ENCODE measurements around the gene GBGT1. TPM values are rescaled to one million over a fixed set of nuclear protein-coding genes. Genes with fewer than 3 reads are reported as not detected.

Gene GBGT1
- polyA plus RNA-seq, 1 donor from 2014 or later = not detected

DNA sequence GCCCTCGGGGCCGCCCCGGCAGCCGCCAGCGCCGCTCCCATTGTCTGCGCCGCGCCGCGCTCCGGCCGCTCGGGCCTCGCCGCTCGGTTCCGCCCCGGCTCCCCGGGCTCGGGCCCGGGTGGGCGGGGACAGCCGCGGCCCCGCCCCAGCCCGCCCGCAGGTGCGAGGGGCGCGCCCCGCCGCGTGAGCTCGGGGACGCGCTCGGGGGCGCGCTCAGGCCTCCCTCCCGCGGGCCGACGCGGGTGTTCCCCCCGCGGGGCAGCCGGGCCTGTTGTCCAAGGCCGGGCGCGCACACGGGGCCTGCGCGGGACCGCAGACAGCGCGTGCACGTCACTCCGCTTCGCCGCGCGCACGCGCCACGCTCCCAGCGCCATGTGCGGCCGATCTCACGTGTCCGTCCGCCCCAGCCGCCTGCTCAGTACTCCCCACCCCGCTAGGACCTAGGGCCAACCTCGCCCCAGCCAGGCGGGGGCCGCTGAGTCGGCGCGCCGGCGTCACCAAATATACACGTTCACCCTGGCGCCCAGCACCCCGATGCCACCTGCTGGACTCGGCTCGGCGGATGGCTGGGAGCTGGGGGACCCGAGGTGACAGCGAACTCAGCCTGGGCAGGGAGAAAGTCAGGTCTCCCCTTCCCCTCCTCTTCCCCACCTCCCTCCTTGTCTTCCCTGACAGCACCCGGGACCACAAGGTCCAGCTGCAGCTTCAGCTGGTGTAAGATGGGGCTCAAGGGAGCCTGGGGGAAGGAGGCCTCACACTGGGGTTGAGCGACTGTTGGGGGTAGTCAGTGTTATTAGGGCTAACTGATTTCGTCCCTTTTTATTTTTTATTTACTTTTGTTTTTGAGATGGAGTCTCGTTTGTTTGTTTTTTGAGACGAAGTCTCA is 14.3 kb downstream of the GBGT1 start:
- Histone ChIP-seq H3K4me3 (ENCODE audit: low read length) (peak overlapping the region; percentile 68), H3K4me2 (ENCODE audit: low read length) (peak overlapping the region; percentile 44), H3F3A (ENCODE audit: insufficient read depth, low read length, poor library complexity, severe bottlenecking) (no peaks in the 10 kb centered on the region), H4K20me1 (ENCODE audit: insufficient read depth) (no peaks in the 10 kb centered on the region), H3K9me2 (ENCODE audit: insufficient read depth, low read length) (no peaks in the 10 kb centered on the region), H2AFZ (ENCODE audit: low read depth, low read length) (peak overlapping the region; percentile 69), H3K36me3 (ENCODE audit: insufficient read depth, low read length) (no peaks in the 10 kb centered on the region), H3K9me3 (ENCODE audit: low read length) (no peaks in the 10 kb centered on the region), H3K79me2 (replicated peaks; ENCODE audit: insufficient read depth, low read length) (peaks cover 37% of the 10 kb centered on the region), H3K9ac (ENCODE audit: low read length) (peak overlapping the region; percentile 85), H3K27me3 (ENCODE audit: insufficient read depth, low read depth, low read length) (no peaks in the 10 kb centered on the region), H3K27ac (ENCODE audit: low read length) (peak overlapping the region; percentile 42)
- peak; percentile 58 for TF ChIP-seq POLR2AphosphoS5 (IDR thresholded peaks at IDR 0.05)
- peak; percentile 40 for TF ChIP-seq SMC3 (conservative IDR thresholded peaks at IDR 0.05; ENCODE audit: poor library complexity)
- no peak for TF ChIP-seq TAF1 (IDR thresholded peaks at IDR 0.05; ENCODE audit: low read depth)
- no peak for TF ChIP-seq RAD21 (conservative IDR thresholded peaks at IDR 0.05)
- no peak for TF ChIP-seq EZH2 (IDR thresholded peaks at IDR 0.05; ENCODE audit: borderline replicate concordance, insufficient read depth, low read length, poor library complexity, severe bottlenecking)
- TF ChIP-seq MXI1 (conservative IDR thresholded peaks at IDR 0.05; ENCODE audit: poor library complexity, severe bottlenecking) = peak; percentile 98
- peak; percentile 38 for TF ChIP-seq EP300 (conservative IDR thresholded peaks at IDR 0.05; ENCODE audit: poor library complexity, severe bottlenecking)
- TF ChIP-seq, protein P1, sequence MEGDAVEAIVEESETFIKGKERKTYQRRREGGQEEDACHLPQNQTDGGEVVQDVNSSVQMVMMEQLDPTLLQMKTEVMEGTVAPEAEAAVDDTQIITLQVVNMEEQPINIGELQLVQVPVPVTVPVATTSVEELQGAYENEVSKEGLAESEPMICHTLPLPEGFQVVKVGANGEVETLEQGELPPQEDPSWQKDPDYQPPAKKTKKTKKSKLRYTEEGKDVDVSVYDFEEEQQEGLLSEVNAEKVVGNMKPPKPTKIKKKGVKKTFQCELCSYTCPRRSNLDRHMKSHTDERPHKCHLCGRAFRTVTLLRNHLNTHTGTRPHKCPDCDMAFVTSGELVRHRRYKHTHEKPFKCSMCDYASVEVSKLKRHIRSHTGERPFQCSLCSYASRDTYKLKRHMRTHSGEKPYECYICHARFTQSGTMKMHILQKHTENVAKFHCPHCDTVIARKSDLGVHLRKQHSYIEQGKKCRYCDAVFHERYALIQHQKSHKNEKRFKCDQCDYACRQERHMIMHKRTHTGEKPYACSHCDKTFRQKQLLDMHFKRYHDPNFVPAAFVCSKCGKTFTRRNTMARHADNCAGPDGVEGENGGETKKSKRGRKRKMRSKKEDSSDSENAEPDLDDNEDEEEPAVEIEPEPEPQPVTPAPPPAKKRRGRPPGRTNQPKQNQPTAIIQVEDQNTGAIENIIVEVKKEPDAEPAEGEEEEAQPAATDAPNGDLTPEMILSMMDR (IDR thresholded peaks at IDR 0.05; ENCODE audit: poor library complexity, severe bottlenecking) = peak; percentile 55
- TF ChIP-seq, protein P2, sequence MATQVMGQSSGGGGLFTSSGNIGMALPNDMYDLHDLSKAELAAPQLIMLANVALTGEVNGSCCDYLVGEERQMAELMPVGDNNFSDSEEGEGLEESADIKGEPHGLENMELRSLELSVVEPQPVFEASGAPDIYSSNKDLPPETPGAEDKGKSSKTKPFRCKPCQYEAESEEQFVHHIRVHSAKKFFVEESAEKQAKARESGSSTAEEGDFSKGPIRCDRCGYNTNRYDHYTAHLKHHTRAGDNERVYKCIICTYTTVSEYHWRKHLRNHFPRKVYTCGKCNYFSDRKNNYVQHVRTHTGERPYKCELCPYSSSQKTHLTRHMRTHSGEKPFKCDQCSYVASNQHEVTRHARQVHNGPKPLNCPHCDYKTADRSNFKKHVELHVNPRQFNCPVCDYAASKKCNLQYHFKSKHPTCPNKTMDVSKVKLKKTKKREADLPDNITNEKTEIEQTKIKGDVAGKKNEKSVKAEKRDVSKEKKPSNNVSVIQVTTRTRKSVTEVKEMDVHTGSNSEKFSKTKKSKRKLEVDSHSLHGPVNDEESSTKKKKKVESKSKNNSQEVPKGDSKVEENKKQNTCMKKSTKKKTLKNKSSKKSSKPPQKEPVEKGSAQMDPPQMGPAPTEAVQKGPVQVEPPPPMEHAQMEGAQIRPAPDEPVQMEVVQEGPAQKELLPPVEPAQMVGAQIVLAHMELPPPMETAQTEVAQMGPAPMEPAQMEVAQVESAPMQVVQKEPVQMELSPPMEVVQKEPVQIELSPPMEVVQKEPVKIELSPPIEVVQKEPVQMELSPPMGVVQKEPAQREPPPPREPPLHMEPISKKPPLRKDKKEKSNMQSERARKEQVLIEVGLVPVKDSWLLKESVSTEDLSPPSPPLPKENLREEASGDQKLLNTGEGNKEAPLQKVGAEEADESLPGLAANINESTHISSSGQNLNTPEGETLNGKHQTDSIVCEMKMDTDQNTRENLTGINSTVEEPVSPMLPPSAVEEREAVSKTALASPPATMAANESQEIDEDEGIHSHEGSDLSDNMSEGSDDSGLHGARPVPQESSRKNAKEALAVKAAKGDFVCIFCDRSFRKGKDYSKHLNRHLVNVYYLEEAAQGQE (IDR thresholded peaks at IDR 0.05; ENCODE audit: borderline replicate concordance) = no peak

DNA sequence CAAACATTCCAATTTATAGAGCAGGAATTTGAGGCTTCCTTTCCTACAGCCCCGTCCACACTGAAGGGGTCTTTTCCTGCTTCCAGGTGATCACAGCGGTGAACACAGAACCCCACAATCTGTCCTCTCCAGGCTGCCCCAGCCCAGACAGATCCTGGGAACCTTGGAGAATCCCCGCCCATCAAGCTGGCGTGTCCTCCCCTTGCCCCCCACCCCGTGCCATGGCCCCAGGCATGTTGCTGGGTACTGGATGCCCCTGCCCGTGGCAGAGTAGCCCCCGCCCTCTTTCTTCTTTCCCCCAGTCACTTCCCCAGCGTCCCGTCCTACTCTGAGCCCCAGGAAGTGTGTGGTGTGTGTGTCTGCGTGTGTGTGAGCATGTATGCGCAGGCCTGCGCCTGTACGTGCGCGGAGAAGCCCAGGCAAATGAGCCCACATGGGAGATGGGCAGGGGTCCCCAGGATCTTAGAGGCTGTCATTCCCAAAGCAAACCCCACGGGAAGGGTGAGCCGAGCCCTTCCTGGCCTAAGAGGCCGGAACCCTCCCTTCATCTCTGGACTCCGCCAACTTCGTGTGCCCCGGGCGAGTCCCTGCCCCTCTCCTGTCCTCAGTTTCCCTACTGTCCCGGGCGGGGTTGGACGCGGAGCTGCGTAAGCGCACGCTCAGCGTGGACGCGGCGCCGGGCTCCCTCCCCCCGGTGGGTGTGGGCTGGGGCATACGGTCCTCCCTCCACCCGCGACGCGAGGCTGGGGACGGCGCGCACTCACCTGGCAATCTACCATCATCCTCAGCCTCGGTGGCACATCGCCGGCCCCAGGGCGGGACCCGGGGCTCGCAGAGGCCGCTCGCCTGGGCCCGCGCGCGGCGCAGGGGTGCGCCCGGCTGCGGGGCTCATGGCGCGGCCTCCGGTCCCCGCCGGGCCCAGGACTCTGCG is 15.2 kb downstream of the GBGT1 start:
- peak overlapping the region; percentile 85 for H3K9ac ChIP-seq (ENCODE audit: low read length)
- no peaks in the 10 kb centered on the region for H3K27me3 ChIP-seq (ENCODE audit: insufficient read depth, low read depth, low read length)
- H3K4me2 ChIP-seq (ENCODE audit: low read length) = peak overlapping the region; percentile 100
- no peaks in the 10 kb centered on the region for H3K36me3 ChIP-seq (ENCODE audit: insufficient read depth, low read length)
- H3K9me3 ChIP-seq (ENCODE audit: low read length) = no peaks in the 10 kb centered on the region
- TF ChIP-seq, protein P2 (IDR thresholded peaks at IDR 0.05; ENCODE audit: borderline replicate concordance) = peak; percentile 7
- TF ChIP-seq SMC3 (conservative IDR thresholded peaks at IDR 0.05; ENCODE audit: poor library complexity) (no peak), EZH2 (IDR thresholded peaks at IDR 0.05; ENCODE audit: borderline replicate concordance, insufficient read depth, low read length, poor library complexity, severe bottlenecking) (no peak), TAF1 (IDR thresholded peaks at IDR 0.05; ENCODE audit: low read depth) (no peak), EP300 (conservative IDR thresholded peaks at IDR 0.05; ENCODE audit: poor library complexity, severe bottlenecking) (no peak), MXI1 (conservative IDR thresholded peaks at IDR 0.05; ENCODE audit: poor library complexity, severe bottlenecking) (peak; percentile 59), RAD21 (conservative IDR thresholded peaks at IDR 0.05) (no peak), POLR2AphosphoS5 (IDR thresholded peaks at IDR 0.05) (no peak)
- TF ChIP-seq, protein P1 (IDR thresholded peaks at IDR 0.05; ENCODE audit: poor library complexity, severe bottlenecking) = no peak
- H2AFZ ChIP-seq (ENCODE audit: low read depth, low read length) = peak overlapping the region; percentile 45
- H3K27ac ChIP-seq (ENCODE audit: low read length) = peak overlapping the region; percentile 83
- H3K79me2 ChIP-seq (replicated peaks; ENCODE audit: insufficient read depth, low read length) = peaks cover 45% of the 10 kb centered on the region
- H4K20me1 ChIP-seq (ENCODE audit: insufficient read depth) = no peaks in the 10 kb centered on the region
- H3K4me3 ChIP-seq (ENCODE audit: low read length) = peak overlapping the region; percentile 88
- H3K9me2 ChIP-seq (ENCODE audit: insufficient read depth, low read length) = no peaks in the 10 kb centered on the region
- no peaks in the 10 kb centered on the region for H3F3A ChIP-seq (ENCODE audit: insufficient read depth, low read length, poor library complexity, severe bottlenecking)
